ENCODE results near the gene CMSS1. TPM values are rescaled to one million over a fixed set of nuclear protein-coding genes. Genes with fewer than 3 reads are reported as not detected.
A peak's percentile ranks its signal among the peaks of the same experiment; 100 is the strongest.

CMSS1 gene
- total RNA-seq, 1 donor from 2014 or later: 41.1 TPM

- no peaks in the 10 kb centered on the region for H3K9me3 Mint-ChIP-seq
- POLR2A ChIA-PET: no interaction called here
- peak overlapping the region; percentile 18 for H3K27ac Mint-ChIP-seq
- peak; percentile 52 for ATAC-seq (ENCODE audit: low read depth)
- H3K4me1 Mint-ChIP-seq: peaks cover 19% of the 10 kb centered on the region
- intact Hi-C loops (cut with micrococcal nuclease): no loop called here
- H3K4me3 Mint-ChIP-seq: peak overlapping the region; percentile 12
- DNase-seq: no peak
- CTCF ChIA-PET: no interaction called here
- H3K27me3 Mint-ChIP-seq: no peaks in the 10 kb centered on the region
- no peaks in the 10 kb centered on the region for H3K36me3 Mint-ChIP-seq (ENCODE audit: low read depth)
- no peak for TF ChIP-seq CTCF (IDR thresholded peaks at IDR 0.05)
Measured at GRCh38 chr3:99895703-99896441, 78.2 kb downstream of the CMSS1 start.

- Mint-ChIP-seq H3K27me3 (no peaks in the 10 kb centered on the region), H3K4me3 (no peak overlapping the region), H3K4me1 (peaks cover 22% of the 10 kb centered on the region), H3K27ac (no peak overlapping the region), H3K36me3 (ENCODE audit: low read depth) (no peaks in the 10 kb centered on the region), H3K9me3 (no peaks in the 10 kb centered on the region)
- POLR2A ChIA-PET: no interaction called here
- TF ChIP-seq CTCF (IDR thresholded peaks at IDR 0.05): no peak
- CTCF ChIA-PET: no interaction called here
- intact Hi-C loops (cut with micrococcal nuclease): no loop called here
- ATAC-seq (ENCODE audit: low read depth) (no peak), DNase-seq (no peak)
Measured at GRCh38 chr3:99896482-99896881, 78.8 kb downstream of the CMSS1 start.

DNA sequence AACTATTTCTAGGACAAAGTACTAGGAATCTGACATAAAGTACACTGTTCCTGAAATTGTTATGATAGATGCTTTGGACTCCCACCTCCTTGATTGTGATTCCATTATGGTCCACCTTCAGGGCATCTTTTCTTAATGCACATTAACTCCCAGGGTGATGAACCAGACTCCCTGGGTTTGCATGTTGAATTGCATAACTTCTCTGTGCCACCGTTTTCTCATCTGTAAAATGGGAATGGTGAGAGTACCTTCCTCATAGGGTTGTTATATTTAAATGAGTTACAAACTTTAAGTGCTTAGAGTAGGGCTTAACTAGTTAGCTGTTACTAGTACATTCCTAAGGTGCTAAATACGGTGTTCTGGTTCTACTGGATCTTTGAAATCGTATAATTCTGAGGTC is 81.9 kb downstream of the CMSS1 start:
- H3K4me1 Mint-ChIP-seq: peaks cover 25% of the 10 kb centered on the region
- H3K27me3 Mint-ChIP-seq: no peaks in the 10 kb centered on the region
- intact Hi-C loops (cut with micrococcal nuclease): no loop called here
- ATAC-seq (ENCODE audit: low read depth) (no peak), DNase-seq (no peak)
- no peak overlapping the region for H3K4me3 Mint-ChIP-seq
- H3K27ac Mint-ChIP-seq: no peak overlapping the region
- ChIA-PET POLR2A (no interaction called here), CTCF (no interaction called here)
- TF ChIP-seq CTCF (IDR thresholded peaks at IDR 0.05): no peak
- H3K36me3 Mint-ChIP-seq (ENCODE audit: low read depth): no peaks in the 10 kb centered on the region
- H3K9me3 Mint-ChIP-seq: no peaks in the 10 kb centered on the region

- CTCF ChIA-PET: no interaction called here
- Mint-ChIP-seq H3K27me3 (no peaks in the 10 kb centered on the region), H3K36me3 (ENCODE audit: low read depth) (no peaks in the 10 kb centered on the region), H3K9me3 (no peaks in the 10 kb centered on the region), H3K4me1 (peaks cover 22% of the 10 kb centered on the region), H3K4me3 (no peak overlapping the region), H3K27ac (no peak overlapping the region)
- ATAC-seq (ENCODE audit: low read depth) (no peak), DNase-seq (no peak)
- POLR2A ChIA-PET: no interaction called here
- TF ChIP-seq CTCF (IDR thresholded peaks at IDR 0.05): no peak
- intact Hi-C loops (cut with micrococcal nuclease): no loop called here
Measured at GRCh38 chr3:99900248-99900647, 82.6 kb downstream of the CMSS1 start.

DNA sequence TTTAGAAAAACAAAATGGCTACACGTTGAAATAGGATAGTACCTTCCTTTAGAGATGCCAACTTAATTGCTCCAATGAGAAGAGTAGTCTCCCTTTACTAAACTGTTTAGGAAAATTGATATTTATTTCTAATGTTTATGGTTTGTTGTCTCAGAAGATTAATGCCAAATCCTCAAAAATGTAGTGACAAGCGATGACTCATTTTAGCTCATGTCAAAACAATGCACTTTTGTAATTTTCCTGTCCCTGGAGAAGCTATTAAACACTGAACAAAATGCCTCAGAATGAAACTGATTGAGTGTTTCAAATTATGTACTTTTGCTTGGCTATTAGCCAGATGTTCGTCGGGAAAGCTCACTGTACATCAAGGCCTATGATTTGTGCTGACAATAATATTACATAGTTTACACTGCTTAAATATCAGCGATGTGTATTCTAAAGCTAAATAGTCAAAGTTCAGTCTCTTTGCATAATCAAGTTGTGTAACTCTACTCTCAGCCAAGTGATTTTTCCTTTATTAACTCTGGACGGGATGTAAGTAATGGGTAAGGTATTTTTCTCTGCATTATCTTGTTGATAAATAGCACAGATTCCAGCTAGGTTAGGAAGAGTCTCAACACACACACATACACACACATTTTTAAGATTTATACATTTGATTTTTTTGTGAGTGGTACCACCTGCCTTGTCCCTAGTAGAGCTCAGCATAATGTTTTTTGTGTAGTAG is 83.7 kb downstream of the CMSS1 start:
- H3K27ac Mint-ChIP-seq: peak overlapping the region; percentile 25
- intact Hi-C loops (cut with micrococcal nuclease): no loop called here
- CTCF ChIA-PET: no interaction called here
- peaks cover 11% of the 10 kb centered on the region for H3K4me1 Mint-ChIP-seq
- DNase-seq (no peak), ATAC-seq (ENCODE audit: low read depth) (no peak)
- H3K36me3 Mint-ChIP-seq (ENCODE audit: low read depth): no peaks in the 10 kb centered on the region
- H3K4me3 Mint-ChIP-seq: no peak overlapping the region
- H3K9me3 Mint-ChIP-seq: no peaks in the 10 kb centered on the region
- no peaks in the 10 kb centered on the region for H3K27me3 Mint-ChIP-seq
- no peak for TF ChIP-seq CTCF (IDR thresholded peaks at IDR 0.05)
- POLR2A ChIA-PET: no interaction called here

Measured in activated B cell treated with CpG ODN at 0.5 μM for 24 hours (primary cell).